Liver (tissue), 3 donors: Measurements from ENCODE around the gene DSTYK.

ENCODE experiments used
- ATF3 ChIP-seq: IDR thresholded peaks from 2 replicates; pipeline ENCODE4 v1.6.1; 2016; ENCODE audit warnings: antibody characterized with exemption
- CTCF ChIP-seq: fragments of 150-350 bp; IDR thresholded peaks from 2 replicates; pipeline ENCODE4 v1.5.1; 2017; ENCODE audit warnings: improper control_type of control experiment, low read depth, low read length; ENCODE audit not compliant: missing input control
- EGR1 ChIP-seq, 2 donors: IDR thresholded peaks; 2 replicates each; pipeline ENCODE4 v1.6.1; 2016 to 2018; ENCODE audit warnings: antibody characterized with exemption in 2 of 2, low read depth in 2 of 2
- FOXA1 ChIP-seq: IDR thresholded peaks from 2 replicates; pipeline ENCODE4 v1.6.1; 2016; ENCODE audit warnings: antibody characterized with exemption
- HNF4G ChIP-seq: IDR thresholded peaks from 2 replicates; pipeline ENCODE4 v1.6.1; 2016; ENCODE audit warnings: antibody characterized with exemption
- MAX ChIP-seq: IDR thresholded peaks from 2 replicates; pipeline ENCODE4 v1.6.1; 2016; ENCODE audit warnings: antibody characterized with exemption
- RAD21 ChIP-seq, 2 donors: IDR thresholded peaks; 2 replicates each; pipeline ENCODE4 v1.6.1; 2016; ENCODE audit warnings: antibody characterized with exemption in 2 of 2, mild to moderate bottlenecking in 2 of 2
- REST ChIP-seq: IDR thresholded peaks from 2 replicates; pipeline ENCODE4 v1.6.1; 2016; ENCODE audit warnings: antibody characterized with exemption, mild to moderate bottlenecking
- TAF1 ChIP-seq: conservative IDR thresholded peaks from 2 replicates; pipeline ENCODE4 v1.6.1; 2016; ENCODE audit warnings: antibody characterized with exemption, mild to moderate bottlenecking
- YY1 ChIP-seq: IDR thresholded peaks from 2 replicates; pipeline ENCODE4 v1.6.1; 2016; ENCODE audit warnings: antibody characterized with exemption, mild to moderate bottlenecking
- ZBTB33 ChIP-seq: IDR thresholded peaks from 2 replicates; pipeline ENCODE4 v1.6.1; 2016; ENCODE audit warnings: antibody characterized with exemption
- donor health status: healthy.
- donor health status: healthy.

- TF ChIP-seq ZBTB33 (no peak), CTCF (no peak), EGR1 (IDR thresholded peaks at IDR 0.05; ENCODE audit: low read depth in 2 of 2) (no peak), YY1 (no peak), MAX (no peak), TAF1 (no peak), FOXA1 (no peak), REST (no peak), HNF4G (no peak), ATF3 (no peak), RAD21 (IDR thresholded peaks at IDR 0.05) (no peak)
Measured at GRCh38 chr1:205109269-205109668, 102.2 kb downstream of the DSTYK start.
